Measurements from ENCODE around the gene C10orf71.

The C10orf71 gene

GRCh38 chr10:49273082-49273465, 25.9 kb upstream of the C10orf71 start:
- no peak for DNase-seq

GRCh38 chr10:49273626-49274025, 25.3 kb upstream of the C10orf71 start:
- no peak for DNase-seq

GRCh38 chr10:49274886-49275285, 24.1 kb upstream of the C10orf71 start:
- DNase-seq = no peak

GRCh38 chr10:49275896-49276295, 23.1 kb upstream of the C10orf71 start:
- no peak for DNase-seq

GRCh38 chr10:49276596-49276995, 22.4 kb upstream of the C10orf71 start:
- no peak for DNase-seq

GRCh38 chr10:49277973-49278372, 21.0 kb upstream of the C10orf71 start:
- no peak for DNase-seq

DNA sequence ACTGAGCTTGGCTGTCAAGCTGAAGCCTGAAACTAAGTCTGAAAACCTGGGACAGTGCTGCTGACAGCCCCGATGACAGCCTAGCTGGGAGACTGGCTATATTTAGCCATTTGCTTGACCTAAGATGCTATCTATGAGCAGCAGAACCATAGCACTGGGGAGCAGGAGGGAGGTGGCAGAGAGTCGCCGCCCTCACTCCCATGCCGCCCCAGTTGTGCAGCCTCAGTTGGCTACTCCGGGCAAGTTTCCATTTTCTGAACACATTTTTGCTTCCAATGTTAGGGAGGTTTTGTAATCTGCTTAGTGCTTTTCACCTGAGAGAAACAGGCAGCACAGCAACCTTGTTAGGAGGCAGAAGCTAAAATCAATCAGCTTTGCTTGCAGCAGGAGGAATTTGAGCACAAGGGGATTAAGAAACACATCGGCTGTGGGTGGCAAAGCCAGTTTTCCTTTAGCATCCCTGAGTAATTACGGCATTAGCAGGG, 20.4 kb upstream of the C10orf71 start:
- no peak for DNase-seq

GRCh38 chr10:49279015-49279880, 19.7 kb upstream of the C10orf71 start:
- no peak for DNase-seq

- DNase-seq = no peak
Observed at GRCh38 chr10:49280001-49280408, 19.0 kb upstream of the C10orf71 start.

DNA sequence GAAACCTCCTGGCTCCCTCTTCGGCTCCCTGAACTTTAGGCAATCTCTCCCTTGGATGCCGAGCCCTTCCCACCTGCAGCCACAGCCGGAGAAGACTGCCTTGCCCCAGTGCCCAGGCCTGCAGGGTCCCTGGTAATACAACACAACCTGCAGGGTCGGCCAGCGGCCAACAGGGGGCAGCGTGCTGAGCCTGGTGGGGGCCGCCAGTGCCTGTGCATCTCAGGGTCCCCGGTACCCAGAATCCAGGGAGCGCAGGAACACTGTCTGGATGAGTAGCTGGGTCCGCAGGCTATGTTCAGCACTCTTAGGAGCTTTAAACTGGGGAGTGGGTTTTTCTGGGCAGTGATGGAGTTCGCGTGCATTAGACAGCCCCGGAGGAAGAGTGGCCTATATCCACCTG, 17.5 kb upstream of the C10orf71 start:
- DNase-seq = no peak

- DNase-seq = no peak
Observed at GRCh38 chr10:49282306-49282705, 16.7 kb upstream of the C10orf71 start.

DNA sequence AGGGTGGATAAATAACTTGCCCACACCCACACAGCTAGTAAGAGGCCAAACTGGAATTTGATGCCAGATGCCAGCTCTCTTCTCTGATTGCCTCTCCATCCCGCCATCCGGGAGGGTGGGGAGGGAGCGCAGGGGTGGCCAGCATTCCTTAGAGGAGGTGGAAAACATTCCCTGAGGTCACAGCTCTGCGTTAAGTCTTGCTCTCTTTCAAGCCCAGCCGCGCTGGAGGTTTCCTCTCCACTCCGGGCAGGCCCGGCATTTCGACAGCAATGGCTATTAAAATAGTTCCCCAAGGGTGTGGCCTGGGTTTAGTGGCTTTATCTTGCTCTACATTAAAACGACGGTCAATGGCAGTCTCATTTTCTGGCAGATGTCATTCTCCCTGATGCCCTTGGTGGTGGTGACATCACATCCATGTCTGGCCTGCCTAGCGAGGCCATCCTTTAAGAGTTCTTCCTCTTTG, 16.1 kb upstream of the C10orf71 start:
- DNase-seq = no peak

DNA sequence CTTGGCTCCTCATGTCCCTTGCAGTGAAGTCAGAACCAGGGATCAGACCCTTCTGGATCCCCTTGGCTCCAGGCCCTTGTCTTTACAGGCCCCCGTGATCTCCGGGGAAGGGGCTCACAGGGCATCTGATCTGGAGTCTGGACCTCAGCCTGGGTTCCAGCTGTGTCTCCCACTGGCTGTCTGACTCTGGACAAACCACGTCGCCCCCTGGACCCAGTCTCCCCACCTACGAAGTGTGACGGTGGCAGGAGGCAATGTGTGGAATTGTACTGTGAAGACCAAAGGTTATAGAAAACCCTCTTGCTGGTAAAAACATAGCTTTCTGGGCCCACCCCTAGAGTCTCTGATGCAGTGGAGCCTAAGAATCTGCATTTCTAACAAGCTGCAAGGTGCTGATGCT, 15.5 kb upstream of the C10orf71 start:
- DNase-seq = no peak

- no peak for DNase-seq
Observed at GRCh38 chr10:49284356-49284755, 14.6 kb upstream of the C10orf71 start.

DNA sequence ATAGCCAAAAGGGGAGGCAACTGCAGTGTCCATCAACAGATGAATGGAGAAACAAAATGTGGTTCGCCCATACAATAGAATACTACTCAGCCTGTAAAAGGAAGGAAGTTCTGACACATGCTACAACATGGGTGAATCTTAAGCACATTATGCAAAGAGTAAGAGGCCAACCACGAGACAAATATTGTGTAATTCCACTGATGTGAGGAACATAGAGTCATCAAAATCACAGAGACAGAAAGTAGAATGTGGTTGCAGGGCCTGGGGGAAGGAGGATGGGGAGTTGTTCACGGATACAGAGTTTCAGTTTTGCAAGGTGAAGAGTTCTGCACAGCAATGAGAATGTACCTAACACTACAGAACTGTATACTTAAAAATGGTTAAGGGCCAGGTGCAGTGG, 13.7 kb upstream of the C10orf71 start:
- no peak for DNase-seq

DNA sequence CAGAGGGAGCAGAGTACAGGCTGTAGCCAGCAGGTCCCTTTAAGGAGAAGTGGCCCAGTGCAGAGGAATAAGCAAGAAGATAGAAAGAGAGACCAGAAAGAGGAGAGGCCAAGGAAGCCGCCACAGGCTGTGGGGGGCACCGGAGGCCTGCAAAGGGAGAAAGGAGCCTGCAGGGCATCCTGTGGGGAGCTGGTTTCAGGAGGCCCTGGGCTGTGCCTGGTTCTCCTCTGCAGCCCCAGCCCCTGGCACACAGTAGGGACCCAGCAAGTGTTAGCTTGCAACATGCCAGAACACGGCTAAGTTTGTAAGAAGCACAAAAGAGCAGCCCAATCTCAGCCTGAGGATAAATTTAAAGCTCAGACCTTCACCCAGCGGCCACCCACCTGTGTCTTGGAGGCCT, 12.3 kb upstream of the C10orf71 start:
- DNase-seq = no peak

DNA sequence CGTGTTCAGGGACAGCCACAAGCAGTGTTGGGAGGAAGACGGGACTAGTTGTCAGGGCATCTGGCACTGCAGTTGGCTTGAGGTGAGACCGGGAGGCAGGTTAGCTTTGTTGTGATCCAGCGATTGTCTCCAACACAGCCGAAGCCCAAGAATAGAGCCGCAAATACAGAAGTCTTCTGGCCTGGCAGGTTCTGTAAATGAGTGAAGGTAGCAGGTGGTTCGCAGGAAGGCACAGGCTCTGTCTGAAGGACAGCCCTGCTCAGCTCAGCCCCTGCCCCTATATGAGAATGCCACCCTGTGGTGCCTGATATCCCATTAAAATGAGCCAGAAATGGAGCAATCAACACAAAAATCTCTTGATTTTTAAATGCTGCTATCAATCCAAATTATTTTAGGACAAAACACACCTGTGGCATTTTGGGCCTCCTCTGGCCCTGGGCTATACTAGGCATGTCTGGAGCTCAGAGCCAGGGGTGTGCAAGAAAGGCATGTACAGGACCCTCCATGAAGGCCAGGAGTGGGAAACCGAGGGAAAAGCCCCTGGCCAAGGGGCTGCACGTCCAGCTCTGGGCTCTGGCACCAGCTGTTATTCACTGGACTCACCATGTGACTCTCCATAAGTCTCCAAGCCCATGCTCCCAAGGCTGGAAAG, 11.2 kb upstream of the C10orf71 start:
- DNase-seq = no peak

DNA sequence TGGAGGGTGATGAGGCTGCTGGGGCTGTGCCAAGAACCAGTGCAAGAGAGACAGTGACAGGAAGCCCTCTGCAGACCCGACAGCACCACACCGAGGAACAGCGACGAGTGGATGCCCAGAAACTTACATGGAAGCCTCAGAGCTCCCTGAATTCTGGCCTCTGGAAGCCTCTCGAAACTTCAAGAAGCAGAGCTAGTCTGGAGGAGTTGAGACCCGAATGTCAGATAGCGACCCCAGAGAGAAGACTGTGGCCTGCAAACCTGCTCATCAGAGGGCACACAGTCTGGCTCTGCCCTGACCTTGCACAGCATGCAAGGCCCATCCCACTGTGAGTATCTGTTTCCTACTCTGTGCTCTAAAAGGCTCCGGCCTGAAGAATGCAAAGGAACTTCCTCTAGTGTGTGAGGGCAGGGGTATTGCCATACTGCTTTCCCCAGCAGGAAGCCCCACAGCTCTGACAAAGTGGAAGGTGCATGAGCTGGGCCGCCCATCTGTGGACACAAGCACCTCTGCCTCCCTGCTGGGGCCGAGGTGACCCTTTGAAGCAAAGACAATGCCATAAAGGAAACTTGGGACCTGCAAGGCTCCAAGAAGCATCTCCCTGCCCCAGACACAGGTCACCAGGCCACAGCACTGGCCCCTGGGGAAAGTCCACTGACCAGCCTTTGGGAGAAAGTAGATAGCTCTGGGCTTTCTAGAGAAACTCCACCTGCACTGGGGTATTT, 10.5 kb upstream of the C10orf71 start:
- DNase-seq = no peak

DNA sequence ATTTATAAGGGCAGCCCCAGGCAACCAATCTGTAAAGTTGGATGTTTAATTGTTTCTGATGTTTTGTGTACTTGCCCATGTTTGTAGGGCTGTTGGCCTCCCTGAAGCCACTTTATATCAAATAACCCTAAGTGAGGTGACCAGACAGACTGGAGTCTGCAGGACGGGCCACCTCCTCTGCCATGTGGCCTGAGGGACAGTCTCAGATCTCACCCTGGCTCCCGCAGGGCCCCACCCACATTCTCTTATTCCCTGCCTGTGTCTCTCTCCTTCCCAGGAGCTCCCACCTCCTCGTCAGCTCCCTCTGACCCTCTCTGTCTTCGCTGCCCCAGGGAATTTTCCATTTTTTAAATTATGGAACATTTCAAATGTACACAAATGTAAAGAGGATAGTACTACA, 9.5 kb upstream of the C10orf71 start:
- no peak for DNase-seq

- no peak for DNase-seq
Observed at GRCh38 chr10:49290131-49290530, 8.8 kb upstream of the C10orf71 start.

DNA sequence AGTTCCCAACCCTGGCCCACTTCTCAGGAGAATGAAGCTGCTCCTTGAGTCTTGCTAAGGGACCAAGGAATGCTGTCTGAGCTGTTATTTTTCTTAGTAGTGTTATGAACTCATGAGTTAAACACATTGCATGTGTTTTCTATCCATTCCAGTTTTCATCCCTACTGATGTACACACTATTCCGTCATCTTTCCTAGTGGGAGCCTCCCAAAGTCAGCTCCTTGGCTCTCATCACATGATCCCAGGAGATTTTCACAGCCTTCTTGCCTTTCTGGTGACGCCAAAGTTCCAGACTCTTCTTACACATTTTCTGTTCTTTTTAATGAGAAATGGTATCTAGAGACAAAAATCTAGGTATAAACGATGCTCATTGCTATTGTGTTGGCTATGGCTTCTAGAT, 8.4 kb upstream of the C10orf71 start:
- DNase-seq = no peak

- DNase-seq = no peak
Observed at GRCh38 chr10:49292565-49293207, 6.3 kb upstream of the C10orf71 start.

DNA sequence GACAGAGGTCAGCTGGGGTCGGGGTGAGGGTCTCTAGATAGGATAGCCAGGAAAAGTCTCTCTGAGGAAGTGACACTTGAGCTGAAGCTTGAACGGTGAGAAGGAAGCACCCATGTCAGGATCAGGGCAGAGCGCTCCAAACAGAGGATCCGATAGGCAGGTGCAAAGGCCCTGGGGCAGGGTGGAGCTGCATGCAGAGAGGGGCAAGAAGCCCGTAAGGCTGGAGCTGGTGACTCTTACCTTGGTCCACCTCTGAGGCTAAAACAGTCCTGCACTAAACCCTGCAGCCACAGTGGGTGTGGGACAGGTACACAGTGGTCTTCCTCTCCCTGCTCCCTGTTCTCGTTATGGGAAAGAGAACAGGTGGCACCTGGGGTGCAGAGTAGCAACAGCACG, 5.8 kb upstream of the C10orf71 start:
- no peak for DNase-seq

Measured in COR-L47 (cell line).